CD4-positive, alpha-beta T cell (primary cell): ENCODE results near the gene ANO2. TPM values are rescaled to one million over a fixed set of nuclear protein-coding genes. Genes with fewer than 3 reads are reported as not detected.

ENCODE experiments used
- ATAC-seq: fragments of 200-7000 bp; cut with Tn5 transposase; one replicate; pipeline ENCODE4 v1.10.0; 2022; ENCODE audit warnings: mild to moderate bottlenecking; ENCODE audit not compliant: poor library complexity
- CTCF ChIA-PET: fragments of 350-600 bp; sonication (Branson Sonifier 250); formaldehyde crosslinking; loops from one replicate; lab custom pipeline; 2021; ENCODE audit warnings: antibody characterized with exemption, inconsistent platforms; lab: Charles Lee
- POLR2A ChIA-PET: fragments of 350-600 bp; sonication (Branson Sonifier 250); formaldehyde crosslinking; loops from one replicate; lab custom pipeline; 2021; ENCODE audit warnings: antibody characterized with exemption, inconsistent platforms; lab: Charles Lee
- DNase-seq, 14 experiments: peaks; one replicate each; pipeline ENCODE4 v3.0.0-alpha.2; 2013 to 2020; ENCODE audit warnings: mixed read lengths in 2 of 14
- H3K27ac ChIP-seq, 2 donors: one replicate each; pipeline versions ENCODE4 v1.5.1 to v1.7.0; 2013; ENCODE audit warnings: low read length in 2 of 2, low read depth in 1 of 2, mild to moderate bottlenecking in 1 of 2
- H3K27me3 ChIP-seq, 2 experiments: 1 replicate in 1 of 2; 2 replicates in 1 of 2; pipeline versions ENCODE4 v1.6.1 to v1.7.0; 2013; ENCODE audit warnings: low read length in 2 of 2, control low read depth in 1 of 2, mild to moderate bottlenecking in 1 of 2, moderate library complexity in 1 of 2; ENCODE audit not compliant: insufficient read depth in 2 of 2, control insufficient read depth in 1 of 2
- H3K36me3 ChIP-seq: one replicate; pipeline ENCODE4 v1.6.1; 2013; ENCODE audit warnings: low read length, control low read depth; ENCODE audit not compliant: insufficient read depth
- H3K4me1 ChIP-seq: one replicate; pipeline ENCODE4 v1.6.1; 2013; ENCODE audit warnings: low read length, control low read depth; ENCODE audit not compliant: insufficient read depth
- H3K4me3 ChIP-seq: one replicate; pipeline ENCODE4 v1.5.1; 2013; ENCODE audit warnings: mild to moderate bottlenecking, low read length, moderate library complexity
- H3K9me3 ChIP-seq, 2 experiments: 1 replicate in 1 of 2; 2 replicates in 1 of 2; pipeline versions ENCODE4 v1.6.1 to v1.7.0; 2013; ENCODE audit warnings: low read length in 2 of 2, mild to moderate bottlenecking in 2 of 2, control low read depth in 1 of 2, moderate library complexity in 1 of 2; ENCODE audit not compliant: control insufficient read depth in 1 of 2, insufficient read depth in 1 of 2
- H3K27ac Mint-ChIP-seq: one replicate; pipeline ENCODE4 v1.8.0; 2020; ENCODE audit warnings: mixed read lengths
- H3K27me3 Mint-ChIP-seq: one replicate; pipeline ENCODE4 v1.8.0; 2021; ENCODE audit warnings: mixed read lengths
- H3K36me3 Mint-ChIP-seq: one replicate; pipeline ENCODE4 v1.8.0; 2021; ENCODE audit warnings: low read depth, mixed read lengths
- H3K4me1 Mint-ChIP-seq: one replicate; pipeline ENCODE4 v1.8.0; 2021; ENCODE audit warnings: low read depth, mixed read lengths
- H3K4me3 Mint-ChIP-seq: one replicate; pipeline ENCODE4 v1.8.0; 2020; ENCODE audit warnings: mild to moderate bottlenecking, mixed read lengths
- H3K9me3 Mint-ChIP-seq: one replicate; pipeline ENCODE4 v1.8.0; 2020; ENCODE audit warnings: mixed read lengths
- CTCF ChIP-seq: fragments of 200-600 bp; IDR thresholded peaks from one replicate; pipeline ENCODE4 v1.8.0; 2022; ENCODE audit warnings: antibody characterized with exemption, mild to moderate bottlenecking
- intact Hi-C, 2 experiments: fragments of 100-400 bp; cut with DNase I in 1 of 2; cut with micrococcal nuclease in 1 of 2; formaldehyde crosslinking; loops; one replicate each; pipeline versions ENCODE4 v1.15.1 to v1.9.0; 2023 to 2025; cut with DNase I, micrococcal nuclease
- total RNA-seq, 174 experiments: library from RNA in 2 of 174; stranded (reverse) in 2 of 174; gene quantifications; one replicate each; pipeline ENCODE4 v1.2.3 and lab custom pipeline; 2021 to 2026

ANO2 gene
- total RNA-seq, 2 experiments from 2014 or later = not detected

GRCh38 chr12:5881666-5882065, 63.4 kb downstream of the ANO2 start:
- POLR2A ChIA-PET = no interaction called here
- ATAC-seq (no peak), DNase-seq (no peak)
- Mint-ChIP-seq H3K36me3 (no peaks in the 10 kb centered on the region), H3K27ac (no peak overlapping the region), H3K27me3 (peaks cover 61% of the 10 kb centered on the region), H3K4me3 (no peak overlapping the region), H3K4me1 (no peaks in the 10 kb centered on the region), H3K9me3 (no peaks in the 10 kb centered on the region)
- H3K27me3 ChIP-seq = peaks cover 2 to 28% of the 10 kb centered on the region in 2 experiments
- intact Hi-C loops = no loop called here
- H3K4me3 ChIP-seq = no peak overlapping the region
- no peaks in the 10 kb centered on the region for H3K4me1 ChIP-seq
- TF ChIP-seq CTCF = no peak
- CTCF ChIA-PET = no interaction called here
- no peak overlapping the region for H3K27ac ChIP-seq
- H3K36me3 ChIP-seq = no peaks in the 10 kb centered on the region
- H3K9me3 ChIP-seq = no peaks in the 10 kb centered on the region

- POLR2A ChIA-PET = no interaction called here
- H3K4me1 Mint-ChIP-seq = no peaks in the 10 kb centered on the region
- no peak overlapping the region for H3K27ac Mint-ChIP-seq
- CTCF ChIA-PET = no interaction called here
- no peak for TF ChIP-seq CTCF
- no peak overlapping the region for H3K27ac ChIP-seq
- no peak for DNase-seq
- intact Hi-C loops = no loop called here
- H3K36me3 ChIP-seq = no peaks in the 10 kb centered on the region
- H3K4me3 ChIP-seq = no peak overlapping the region
- H3K9me3 ChIP-seq = no peaks in the 10 kb centered on the region
- peaks cover 2 to 25% of the 10 kb centered on the region in 2 experiments for H3K27me3 ChIP-seq
- H3K4me1 ChIP-seq = no peaks in the 10 kb centered on the region
- ATAC-seq = no peak
- H3K36me3 Mint-ChIP-seq = no peaks in the 10 kb centered on the region
- H3K9me3 Mint-ChIP-seq = no peaks in the 10 kb centered on the region
- no peak overlapping the region for H3K4me3 Mint-ChIP-seq
- peaks cover 60% of the 10 kb centered on the region for H3K27me3 Mint-ChIP-seq
These were observed 63.9 kb downstream of the ANO2 start for GRCh38 chr12:5881101-5881606.

GRCh38 chr12:5875851-5876250, 69.2 kb downstream of the ANO2 start:
- Mint-ChIP-seq H3K9me3 (no peaks in the 10 kb centered on the region), H3K27ac (no peak overlapping the region), H3K4me3 (no peak overlapping the region), H3K27me3 (peaks cover 23% of the 10 kb centered on the region), H3K4me1 (no peaks in the 10 kb centered on the region), H3K36me3 (no peaks in the 10 kb centered on the region)
- no peak for TF ChIP-seq CTCF
- H3K4me3 ChIP-seq = no peak overlapping the region
- no peaks in the 10 kb centered on the region for H3K4me1 ChIP-seq
- ChIA-PET CTCF (no interaction called here), POLR2A (no interaction called here)
- intact Hi-C loops = no loop called here
- no peaks in the 10 kb centered on the region for H3K9me3 ChIP-seq
- ATAC-seq (no peak), DNase-seq (no peak)
- no peak overlapping the region for H3K27ac ChIP-seq
- H3K27me3 ChIP-seq = peaks cover 0 to 3% of the 10 kb centered on the region in 2 experiments
- no peaks in the 10 kb centered on the region for H3K36me3 ChIP-seq
